K562 (cell line): ENCODE data around the gene XRCC3.

ENCODE experiments used
- DPF2 ChIP-seq: fragments of 450-650 bp; IDR thresholded peaks from 2 replicates; pipeline ENCODE4 v1.6.1; 2016
- KLF1 ChIP-seq: fragments of 450-650 bp; IDR thresholded peaks from 2 replicates; pipeline ENCODE4 v1.6.1; 2016; ENCODE audit warnings: missing genetic modification characterization, missing compliant biosample characterization

DNA sequence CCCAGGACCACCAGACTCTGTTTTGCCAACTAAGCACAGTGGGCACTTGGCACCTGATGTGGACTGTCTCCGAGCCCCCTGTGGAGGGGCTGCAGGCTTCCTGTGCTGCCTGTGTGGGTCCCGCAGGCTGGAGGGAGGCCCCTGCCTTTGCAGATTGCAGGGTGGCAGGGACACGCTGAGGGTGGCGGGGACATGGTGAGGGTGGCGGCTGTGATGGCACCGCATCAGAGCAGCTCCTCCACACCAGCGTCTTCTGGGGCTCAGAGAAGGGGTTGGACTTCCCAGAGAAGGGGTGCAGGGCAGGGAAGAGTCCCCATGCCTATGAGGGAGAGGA is 8.5 kb upstream of the XRCC3 start:
- no peak for TF ChIP-seq DPF2
- TF ChIP-seq KLF1 = no peak
